GM12878 (cell line): ENCODE data around the gene POLN. TPM values are rescaled to one million over a fixed set of nuclear protein-coding genes. Genes with fewer than 3 reads are reported as not detected.

Source experiments
- ATAC-seq: fragments of 200-7000 bp; cut with Tn5 transposase; 3 replicates; pipeline ENCODE4 v1.9.1; 2020; ENCODE audit warnings: mild to moderate bottlenecking, moderate library complexity
- BruUV-seq: library from RNA; stranded (reverse); fragments of 400-500 nt; replicated peaks from 2 replicates; lab custom pipeline; 2021; lab: Mats Ljungman, UMichigan
- CTCF ChIA-PET: fragments of 300-600 bp; sonication (Branson Sonifier 250); formaldehyde crosslinking; extraction: SDS; loops from one replicate; lab custom pipeline; 2021; ENCODE audit warnings: inconsistent platforms; lab: Yijun Ruan, JAX
- POLR2A ChIA-PET: fragments of 350-600 bp; formaldehyde crosslinking; extraction: SDS; loops from one replicate; lab custom pipeline; 2021; ENCODE audit warnings: inconsistent platforms; lab: Charles Lee
- RAD21 ChIA-PET: fragments of 300-600 bp; sonication (Branson Sonifier 250); formaldehyde crosslinking; loops from one replicate; lab custom pipeline; 2023; ENCODE audit warnings: antibody characterized with exemption; ENCODE audit not compliant: unreplicated experiment; lab: Charles Lee
- SMC1A ChIA-PET: fragments of 300-600 bp; sonication (Branson Sonifier 250); formaldehyde crosslinking; loops from one replicate; lab custom pipeline; 2023; ENCODE audit not compliant: unreplicated experiment, uncharacterized antibody; lab: Charles Lee
- DNase-seq: peaks from one replicate; pipeline ENCODE4 v3.0.0-alpha.2; 2011; ENCODE audit warnings: low read depth, low spot score
- FAIRE-seq: peaks from 3 replicates; lab custom pipeline; 2011; peaks lifted over from hg19 to GRCh38; lab: Jason Lieb, UNC
- H2AFZ ChIP-seq: 2 replicates; pipeline ENCODE4 v1.6.0; 2011; ENCODE audit warnings: low read depth, low read length, control low read depth; ENCODE audit not compliant: control insufficient read depth
- H3K27ac ChIP-seq: 2 replicates; pipeline ENCODE4 v1.5.1; 2011; ENCODE audit warnings: control low read depth; ENCODE audit not compliant: control insufficient read depth, insufficient read depth
- H3K27me3 ChIP-seq, 2 experiments: replicated peaks in 1 of 2; 2 replicates each; pipeline versions ENCODE4 v1.6.0 to v1.6.1; 2011; ENCODE audit warnings: low read length in 1 of 2; ENCODE audit not compliant: control insufficient read depth in 2 of 2, insufficient read depth in 2 of 2
- H3K36me3 ChIP-seq, 2 experiments: 2 replicates each; pipeline ENCODE4 v1.5.1; 2011; ENCODE audit warnings: low read length in 1 of 2; ENCODE audit not compliant: control insufficient read depth in 2 of 2, insufficient read depth in 2 of 2
- H3K4me1 ChIP-seq: 2 replicates; pipeline ENCODE4 v1.6.1; 2011; ENCODE audit warnings: mild to moderate bottlenecking, low read length, moderate library complexity, mixed read lengths; ENCODE audit not compliant: control insufficient read depth, insufficient read depth
- H3K4me2 ChIP-seq: 2 replicates; pipeline ENCODE4 v1.6.0; 2011; ENCODE audit warnings: control low read depth; ENCODE audit not compliant: control insufficient read depth, insufficient read depth
- H3K4me3 ChIP-seq: fragments of 200-600 bp; sonication (generic); 2 replicates; pipeline ENCODE4 v1.5.1; 2016
- H3K79me2 ChIP-seq: 2 replicates; pipeline ENCODE4 v1.6.0; 2011; ENCODE audit warnings: low read length; ENCODE audit not compliant: control insufficient read depth, insufficient read depth
- H3K9ac ChIP-seq: 2 replicates; pipeline ENCODE4 v1.8.0; 2011; ENCODE audit warnings: low read length, control low read depth, mixed read lengths; ENCODE audit not compliant: control insufficient read depth, insufficient read depth
- H3K9me3 ChIP-seq: replicated peaks from 3 replicates; pipeline ENCODE4 v1.5.1; 2011; ENCODE audit warnings: mild to moderate bottlenecking, low read length; ENCODE audit not compliant: control insufficient read depth, insufficient read depth
- H4K20me1 ChIP-seq: 2 replicates; pipeline ENCODE4 v1.6.0; 2011; ENCODE audit not compliant: control insufficient read depth, insufficient read depth
- ESRRA ChIP-seq: IDR thresholded peaks from 2 replicates; pipeline ENCODE4 v1.6.1; 2012; ENCODE audit warnings: mild to moderate bottlenecking, low read length, improper control_type of control experiment
- MYC ChIP-seq: IDR thresholded peaks from 2 replicates; pipeline ENCODE4 v1.6.1; 2011; ENCODE audit warnings: mild to moderate bottlenecking, low read length, moderate library complexity, inconsistent platforms; ENCODE audit not compliant: insufficient read depth, insufficient replicate concordance, insufficient read length, severe bottlenecking
- NR2F1 ChIP-seq: fragments of 450-650 bp; conservative IDR thresholded peaks from 2 replicates; pipeline ENCODE4 v1.6.1; 2017; ENCODE audit warnings: mild to moderate bottlenecking
- SRF ChIP-seq, 2 experiments: IDR thresholded peaks; 2 replicates each; pipeline ENCODE4 v1.6.1; 2011; ENCODE audit warnings: low read depth in 2 of 2, low read length in 2 of 2, mild to moderate bottlenecking in 1 of 2, moderate library complexity in 1 of 2
- TCF3 ChIP-seq: IDR thresholded peaks from 2 replicates; pipeline ENCODE4 v1.6.1; 2012; ENCODE audit warnings: low read depth, mild to moderate bottlenecking, low read length, borderline replicate concordance; ENCODE audit not compliant: insufficient read depth
- ZNF207 ChIP-seq: fragments of 450-650 bp; IDR thresholded peaks from 2 replicates; pipeline ENCODE4 v1.6.1; 2014; ENCODE audit warnings: antibody characterized with exemption, mild to moderate bottlenecking, borderline replicate concordance
- ZZZ3 ChIP-seq: IDR thresholded peaks from 2 replicates; pipeline ENCODE4 v1.6.1; 2011; ENCODE audit warnings: low read depth; ENCODE audit not compliant: control insufficient read depth, insufficient read length
- WGBS: methylation state at CpG from one replicate; pipeline ENCODE4 v1.1.6; 2016; ENCODE audit warnings: low lambda C conversion rate; ENCODE audit not compliant: insufficient replicate concordance, insufficient coverage; ENCODE audit errors: missing lambda C conversion rate; 5-methylcytosine and 5-hydroxymethylcytosine counted together
- in situ Hi-C: fragments of 300-500 bp; cut with MboI; formaldehyde crosslinking; loops from 9 replicates; pipeline ENCODE4 v1.14.3; 2018; ENCODE audit warnings: mixed read lengths
- intact Hi-C: fragments of 100-400 bp; cut with micrococcal nuclease; formaldehyde crosslinking; loops from one replicate; pipeline ENCODE4 v1.14.2; 2022; ENCODE audit not compliant: unreplicated experiment
- polyA plus RNA-seq, 11 experiments: library from polyadenylated mRNA; depleted of rRNA in 4 of 11; unstranded in 6 of 11; stranded (reverse) in 5 of 11; fragments of >200 nt; fragmentation: Nextera tagmentation in 4 of 11; fragmentation: Illumina TruSeq in 1 of 11; extraction: Ambion mirVana in 4 of 11; extraction: Trizol in 1 of 11; gene quantifications; 1 replicate in 1 of 11; 2 replicates in 10 of 11; pipeline versions ENCODE4 v1.2.1 to v1.2.3, GENCODE V29; 2011 to 2016; ENCODE audit warnings: inconsistent platforms in 2 of 11, missing spikeins in 2 of 11, low read depth in 1 of 11
- total RNA-seq, 4 experiments: library from RNA; depleted of rRNA in 3 of 4; stranded (reverse); fragments of >200 nt in 3 of 4; fragmentation: Illumina TruSeq in 1 of 4; extraction: Trizol in 1 of 4; gene quantifications; 2 replicates each; pipeline versions ENCODE4 v1.2.1 to v1.2.3, GENCODE V29; 2013 to 2021
- TF ChIP-seq, protein P1 (sequence below): fragments of 450-650 bp; IDR thresholded peaks from 2 replicates; pipeline ENCODE4 v1.6.1; 2018; ENCODE audit warnings: mild to moderate bottlenecking, low read depth, moderate library complexity; ENCODE audit not compliant: partially characterized antibody

Gene POLN
- total and polyA plus RNA-seq, 10 of the 15 experiments (the other 5 are each of a cell fraction or from before 2014, with no cell fraction given): 0.09 to 2.0 (median 0.95) TPM; not detected in 1

- no peak for TF ChIP-seq TCF3
- no peak for TF ChIP-seq ZZZ3
- no peak for TF ChIP-seq ESRRA
- no peak for TF ChIP-seq ZNF207
- TF ChIP-seq, protein P1, sequence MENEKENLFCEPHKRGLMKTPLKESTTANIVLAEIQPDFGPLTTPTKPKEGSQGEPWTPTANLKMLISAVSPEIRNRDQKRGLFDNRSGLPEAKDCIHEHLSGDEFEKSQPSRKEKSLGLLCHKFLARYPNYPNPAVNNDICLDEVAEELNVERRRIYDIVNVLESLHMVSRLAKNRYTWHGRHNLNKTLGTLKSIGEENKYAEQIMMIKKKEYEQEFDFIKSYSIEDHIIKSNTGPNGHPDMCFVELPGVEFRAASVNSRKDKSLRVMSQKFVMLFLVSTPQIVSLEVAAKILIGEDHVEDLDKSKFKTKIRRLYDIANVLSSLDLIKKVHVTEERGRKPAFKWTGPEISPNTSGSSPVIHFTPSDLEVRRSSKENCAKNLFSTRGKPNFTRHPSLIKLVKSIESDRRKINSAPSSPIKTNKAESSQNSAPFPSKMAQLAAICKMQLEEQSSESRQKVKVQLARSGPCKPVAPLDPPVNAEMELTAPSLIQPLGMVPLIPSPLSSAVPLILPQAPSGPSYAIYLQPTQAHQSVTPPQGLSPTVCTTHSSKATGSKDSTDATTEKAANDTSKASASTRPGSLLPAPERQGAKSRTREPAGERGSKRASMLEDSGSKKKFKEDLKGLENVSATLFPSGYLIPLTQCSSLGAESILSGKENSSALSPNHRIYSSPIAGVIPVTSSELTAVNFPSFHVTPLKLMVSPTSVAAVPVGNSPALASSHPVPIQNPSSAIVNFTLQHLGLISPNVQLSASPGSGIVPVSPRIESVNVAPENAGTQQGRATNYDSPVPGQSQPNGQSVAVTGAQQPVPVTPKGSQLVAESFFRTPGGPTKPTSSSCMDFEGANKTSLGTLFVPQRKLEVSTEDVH: no peak
- TF ChIP-seq NR2F1: no peak
Measured at GRCh38 chr4:2154215-2154740, 87.6 kb downstream of the POLN start (continued).

DNA sequence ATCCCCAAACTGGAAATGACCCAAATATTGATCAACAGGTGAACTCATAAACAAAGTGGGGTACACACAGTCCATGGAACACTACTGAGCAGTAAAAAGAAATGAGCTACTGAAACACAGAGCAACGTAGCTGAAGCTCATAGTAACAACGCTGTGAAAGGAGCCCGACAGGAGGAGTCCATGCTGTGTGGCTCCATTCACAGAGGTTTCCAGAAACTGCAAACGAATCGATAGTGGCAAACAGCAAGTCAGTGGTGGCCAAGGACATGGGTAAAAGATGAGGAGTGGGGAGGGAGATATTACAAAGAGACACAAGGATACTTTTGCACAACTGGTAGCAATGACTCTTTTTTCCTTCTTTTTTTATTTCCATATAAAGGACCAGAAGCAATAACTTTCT lies 90.4 kb downstream of the POLN start:
- intact Hi-C loops (no loop called here), in situ Hi-C loops (no loop called here)
- Histone ChIP-seq H3K27me3 (no peaks in the 10 kb centered on the region), H4K20me1 (no peaks in the 10 kb centered on the region), H3K9me3 (no peaks in the 10 kb centered on the region), H3K79me2 (no peaks in the 10 kb centered on the region), H3K4me3 (no peak overlapping the region), H3K36me3 (no peaks in the 10 kb centered on the region), H2AFZ (no peak overlapping the region), H3K4me2 (no peak overlapping the region), H3K4me1 (no peaks in the 10 kb centered on the region), H3K27ac (no peak overlapping the region), H3K9ac (no peak overlapping the region)
- ChIA-PET POLR2A (no interaction called here), SMC1A (interaction anchor here (2.1 kb wide), 1 partner anchor 17 kb away, joined by 6 read pairs; no protein-coding TSS in a partner anchor), CTCF (interaction anchor here (1.1 kb wide), 1 partner anchor 11 kb away, joined by 5 read pairs; no protein-coding TSS in a partner anchor), RAD21 (no interaction called here)
- no peak for DNase-seq
- ATAC-seq: no peak
- TF ChIP-seq MYC (no peak), SRF (IDR thresholded peaks at IDR 0.05; ENCODE audit: low read depth in 2 of 2, low read length in 2 of 2) (no peak)
- no TSS peak for BruUV-seq
- WGBS: 68% methylated on average over 5 of the region's 5 CpGs
- no peak for FAIRE-seq
